HepG2 (cell line): ENCODE data around the gene FGD3. TPM values are rescaled to one million over a fixed set of nuclear protein-coding genes. Genes with fewer than 3 reads are reported as not detected.

Experiments used
- DMAP1 ChIP-seq: IDR thresholded peaks from 2 replicates; pipeline ENCODE4 v1.6.1; 2016
- ERF ChIP-seq: IDR thresholded peaks from 2 replicates; pipeline ENCODE4 v1.6.1; 2018; ENCODE audit warnings: missing biosample characterization, missing genetic modification reagents
- LCORL ChIP-seq, 2 experiments: fragments of 450-650 bp in 1 of 2; sonication (generic) in 1 of 2; formaldehyde crosslinking in 1 of 2; IDR thresholded peaks; 2 replicates each; pipeline versions ENCODE4 v1.5.0 to v1.6.1; 2017 to 2020; ENCODE audit warnings: antibody characterized with exemption in 1 of 2, missing genetic modification reagents in 1 of 2
- MEF2D ChIP-seq: sonication (generic); formaldehyde crosslinking; IDR thresholded peaks from 2 replicates; pipeline ENCODE4 v1.5.1; 2020; ENCODE audit warnings: mild to moderate bottlenecking, missing genetic modification reagents
- MIXL1 ChIP-seq: IDR thresholded peaks from 2 replicates; pipeline ENCODE4 v1.6.1; 2016
- NCOA1 ChIP-seq: sonication (generic); formaldehyde crosslinking; IDR thresholded peaks from 2 replicates; pipeline ENCODE4 v1.9.0; 2021; ENCODE audit warnings: missing genetic modification reagents
- PITX1 ChIP-seq: sonication (generic); formaldehyde crosslinking; IDR thresholded peaks from 2 replicates; pipeline ENCODE4 v1.5.1; 2020; ENCODE audit warnings: mild to moderate bottlenecking, missing genetic modification reagents
- REPIN1 ChIP-seq: sonication (generic); formaldehyde crosslinking; IDR thresholded peaks from 2 replicates; pipeline ENCODE4 v1.8.0; 2022; ENCODE audit warnings: missing genetic modification reagents, low read depth, mild to moderate bottlenecking, borderline replicate concordance
- STAG1 ChIP-seq: sonication (generic); formaldehyde crosslinking; IDR thresholded peaks from 2 replicates; pipeline ENCODE4 v1.4.0; 2020; ENCODE audit warnings: missing genetic modification reagents
- ZMAT3 ChIP-seq: sonication (generic); formaldehyde crosslinking; conservative IDR thresholded peaks from 2 replicates; pipeline ENCODE4 v1.7.0; 2021; ENCODE audit warnings: missing genetic modification reagents
- ZMYM3 ChIP-seq: sonication (generic); formaldehyde crosslinking; IDR thresholded peaks from 2 replicates; pipeline ENCODE4 v1.5.1; 2020; ENCODE audit warnings: mild to moderate bottlenecking, missing genetic modification reagents
- ZNF230 ChIP-seq: sonication (generic); formaldehyde crosslinking; IDR thresholded peaks from 2 replicates; pipeline ENCODE4 v1.4.0; 2020; ENCODE audit warnings: mild to moderate bottlenecking, missing genetic modification reagents
- ZNF260 ChIP-seq: sonication (generic); formaldehyde crosslinking; IDR thresholded peaks from 2 replicates; pipeline ENCODE4 v1.4.0; 2020; ENCODE audit warnings: missing genetic modification reagents, low read depth, mild to moderate bottlenecking, borderline replicate concordance
- ZNF292 ChIP-seq: sonication (generic); formaldehyde crosslinking; IDR thresholded peaks from 2 replicates; pipeline ENCODE4 v1.8.1; 2022; ENCODE audit warnings: mild to moderate bottlenecking, low read depth, missing genetic modification reagents, borderline replicate concordance
- ZNF580 ChIP-seq: IDR thresholded peaks from 2 replicates; pipeline ENCODE4 v1.6.1; 2016; ENCODE audit warnings: low read depth, borderline replicate concordance
- polyA plus RNA-seq, 8 experiments: library from polyadenylated mRNA; depleted of rRNA in 3 of 8; stranded (reverse) in 7 of 8; unstranded in 1 of 8; fragments of >200 nt; fragmentation: Illumina TruSeq in 4 of 8; extraction: Trizol in 4 of 8; gene quantifications; 2 replicates each; pipeline versions ENCODE4 v1.2.1 to v1.2.3, GENCODE V29; 2011 to 2016; ENCODE audit warnings: low read depth in 4 of 8, missing spikeins in 1 of 8, mixed read lengths in 1 of 8; ENCODE audit not compliant: insufficient read depth in 1 of 8
- total RNA-seq, 5 experiments: library from RNA; depleted of rRNA; stranded (reverse); fragments of >200 nt; fragmentation: Illumina TruSeq; extraction: Trizol; gene quantifications; 2 replicates each; pipeline ENCODE4 v1.2.3, GENCODE V29; 2016; ENCODE audit warnings: low read depth in 1 of 5
- TF ChIP-seq, protein P1 (sequence below): sonication (generic); formaldehyde crosslinking; IDR thresholded peaks from 2 replicates; pipeline ENCODE4 v1.4.0; 2020; ENCODE audit warnings: missing genetic modification reagents

Gene FGD3
- total and polyA plus RNA-seq, 2 of the 13 experiments (the other 11 are each of a cell fraction or from before 2014, with no cell fraction given), result 0.53 to 1.1 TPM

GRCh38 chr9:93003552-93004407, 56.5 kb downstream of the FGD3 start (continued):
- TF ChIP-seq MIXL1 (peak; percentile 56; the same call in 1 of the 2 replicates), ERF (CRISPR knock-in tag) (no peak), DMAP1 (CRISPR knock-in tag) (peak; percentile 26; the same call in 1 of the 2 replicates), ZMYM3 (CRISPR knock-in tag) (0 out of 2 replicates have a peak, but pooled peaks have one; percentile 21), ZNF292 (CRISPR knock-in tag) (0 out of 2 replicates have a peak, but pooled peaks have one; percentile 20), NCOA1 (peak; percentile 67; the same call in 1 of the 2 replicates), MEF2D (0 out of 2 replicates have a peak, but pooled peaks have one; percentile 26), ZMAT3 (CRISPR knock-in tag) (peak; percentile 25; the same call in 1 of the 2 replicates), PITX1 (0 out of 2 replicates have a peak, but pooled peaks have one; percentile 12), ZNF580 (CRISPR knock-in tag) (0 out of 2 replicates have a peak, but pooled peaks have one; percentile 36), LCORL (IDR thresholded peaks at IDR 0.05) (no peak), LCORL (CRISPR knock-in tag; IDR thresholded peaks at IDR 0.05) (0 out of 2 replicates have a peak, but pooled peaks have one; percentile 54), REPIN1 (CRISPR knock-in tag) (0 out of 2 replicates have a peak, but pooled peaks have one; percentile 34), STAG1 (CRISPR knock-in tag) (peak; percentile 79), ZNF230 (CRISPR knock-in tag) (no peak), ZNF260 (CRISPR knock-in tag) (no peak)
- TF ChIP-seq, protein P1, sequence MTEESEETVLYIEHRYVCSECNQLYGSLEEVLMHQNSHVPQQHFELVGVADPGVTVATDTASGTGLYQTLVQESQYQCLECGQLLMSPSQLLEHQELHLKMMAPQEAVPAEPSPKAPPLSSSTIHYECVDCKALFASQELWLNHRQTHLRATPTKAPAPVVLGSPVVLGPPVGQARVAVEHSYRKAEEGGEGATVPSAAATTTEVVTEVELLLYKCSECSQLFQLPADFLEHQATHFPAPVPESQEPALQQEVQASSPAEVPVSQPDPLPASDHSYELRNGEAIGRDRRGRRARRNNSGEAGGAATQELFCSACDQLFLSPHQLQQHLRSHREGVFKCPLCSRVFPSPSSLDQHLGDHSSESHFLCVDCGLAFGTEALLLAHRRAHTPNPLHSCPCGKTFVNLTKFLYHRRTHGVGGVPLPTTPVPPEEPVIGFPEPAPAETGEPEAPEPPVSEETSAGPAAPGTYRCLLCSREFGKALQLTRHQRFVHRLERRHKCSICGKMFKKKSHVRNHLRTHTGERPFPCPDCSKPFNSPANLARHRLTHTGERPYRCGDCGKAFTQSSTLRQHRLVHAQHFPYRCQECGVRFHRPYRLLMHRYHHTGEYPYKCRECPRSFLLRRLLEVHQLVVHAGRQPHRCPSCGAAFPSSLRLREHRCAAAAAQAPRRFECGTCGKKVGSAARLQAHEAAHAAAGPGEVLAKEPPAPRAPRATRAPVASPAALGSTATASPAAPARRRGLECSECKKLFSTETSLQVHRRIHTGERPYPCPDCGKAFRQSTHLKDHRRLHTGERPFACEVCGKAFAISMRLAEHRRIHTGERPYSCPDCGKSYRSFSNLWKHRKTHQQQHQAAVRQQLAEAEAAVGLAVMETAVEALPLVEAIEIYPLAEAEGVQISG (CRISPR knock-in tag), result peak; percentile 41; the same call in 1 of the 2 replicates
